GM21825 (cell line): ENCODE measurements around the gene MADCAM1.
"Not testable (repeated sequence)": the region's sequence is repeated elsewhere in the genome, so short reads cannot be mapped to it uniquely, and the experiment has no call there.

Experiments used
- ATAC-seq: cut with Tn5 transposase; IDR thresholded peaks from one replicate; pipeline ENCODE4 v1.9.1; 2021; ENCODE audit warnings: mild to moderate bottlenecking, moderate library complexity; ENCODE audit not compliant: unreplicated experiment

The MADCAM1 gene

GRCh38 chr19:496112-496665 is at the start of gene MADCAM1:
Gene MADCAM1 (plus strand): TSS chr19:496486. CDS start chr19:496500, 14 bp downstream.
- no peak for ATAC-seq

GRCh38 chr19:447064-447426 is 49.2 kb upstream of the MADCAM1 start:
- ATAC-seq, result no peak

- ATAC-seq, result no peak
These were observed 48.3 kb upstream of the MADCAM1 start for GRCh38 chr19:447816-448560.

- ATAC-seq, result no peak
These were observed 46.4 kb upstream of the MADCAM1 start for GRCh38 chr19:449916-450315.

- ATAC-seq, result not testable (repeated sequence)
These were observed 45.3 kb upstream of the MADCAM1 start for GRCh38 chr19:450912-451481.

- ATAC-seq, result no peak
These were observed 43.5 kb upstream of the MADCAM1 start for GRCh38 chr19:452829-453228.

GRCh38 chr19:453606-454005 is 42.7 kb upstream of the MADCAM1 start:
- ATAC-seq, result no peak

GRCh38 chr19:455031-455705 is 41.1 kb upstream of the MADCAM1 start:
- no peak for ATAC-seq

- no peak for ATAC-seq
These were observed 40.3 kb upstream of the MADCAM1 start for GRCh38 chr19:455851-456546.

GRCh38 chr19:456547-457110 is 39.7 kb upstream of the MADCAM1 start:
- no peak for ATAC-seq

- no peak for ATAC-seq
These were observed 38.6 kb upstream of the MADCAM1 start for GRCh38 chr19:457636-458035.

- no peak for ATAC-seq
These were observed 37.9 kb upstream of the MADCAM1 start for GRCh38 chr19:458091-459042.

- no peak for ATAC-seq
These were observed 36.4 kb upstream of the MADCAM1 start for GRCh38 chr19:459724-460511.

GRCh38 chr19:460877-461720 is 35.2 kb upstream of the MADCAM1 start, which contains the start of gene SHC2:
Gene SHC2 (minus strand): TSS chr19:461033. CDS start chr19:460996, 37 bp downstream.
- no peak for ATAC-seq

GRCh38 chr19:461721-462551 is 34.4 kb upstream of the MADCAM1 start:
- ATAC-seq, result no peak

GRCh38 chr19:463483-464207 is 32.6 kb upstream of the MADCAM1 start:
- ATAC-seq, result no peak

GRCh38 chr19:464208-464545 is 32.1 kb upstream of the MADCAM1 start:
- no peak for ATAC-seq
